Fibroblast of lung (primary cell): ENCODE results near the gene CLMN.

ENCODE experiments used
- CTCF ChIP-seq, 2 donors: IDR thresholded peaks in 1 of 2; conservative IDR thresholded peaks in 1 of 2; 1 replicate in 1 of 2; 2 replicates in 1 of 2; pipeline ENCODE4 v1.5.1; 2011 to 2012; ENCODE audit warnings: low read length in 2 of 2, control low read depth in 1 of 2, inconsistent platforms in 1 of 2, low read depth in 1 of 2, mild to moderate bottlenecking in 1 of 2
- EZH2 ChIP-seq: IDR thresholded peaks from 2 replicates; pipeline ENCODE4 v1.5.1; 2012; ENCODE audit warnings: low read length, control low read depth, mild to moderate bottlenecking; ENCODE audit errors: missing control alignments

- TF ChIP-seq CTCF (conservative IDR thresholded peaks at IDR 0.05 in 1 of 2, IDR thresholded peaks at IDR 0.05 in 1 of 2; ENCODE audit: low read depth in 1 of 2, low read length in 2 of 2) (no peak), EZH2 (no peak)
Observed at GRCh38 chr14:95286645-95287044, 33.1 kb downstream of the CLMN start.
